Neuronal stem cell (in vitro differentiated cells): Measurements from ENCODE around the gene MACROD2.

Source experiments
- DNase-seq: peaks from one replicate; pipeline ENCODE4 v3.0.0-alpha.2; 2013; ENCODE audit warnings: low spot score
- H2AFZ ChIP-seq: one replicate; pipeline ENCODE4 v1.6.1; 2013; ENCODE audit warnings: mild to moderate bottlenecking, low read length, inconsistent platforms
- H2AK5ac ChIP-seq: 2 replicates; pipeline ENCODE4 v1.6.1; 2013; ENCODE audit warnings: low read depth, mild to moderate bottlenecking, inconsistent platforms, low read length, moderate library complexity, mixed read lengths
- H2BK120ac ChIP-seq: 2 replicates; pipeline ENCODE4 v1.6.1; 2013; ENCODE audit warnings: low read depth, mild to moderate bottlenecking, inconsistent platforms, low read length, moderate library complexity, mixed read lengths
- H2BK12ac ChIP-seq: one replicate; pipeline ENCODE4 v1.6.1; 2013; ENCODE audit warnings: low read length, inconsistent platforms
- H2BK15ac ChIP-seq: 2 replicates; pipeline ENCODE4 v1.6.1; 2013; ENCODE audit warnings: mild to moderate bottlenecking, low read length, inconsistent platforms, mixed read lengths
- H2BK5ac ChIP-seq: one replicate; pipeline ENCODE4 v1.6.1; 2013; ENCODE audit warnings: inconsistent platforms, mild to moderate bottlenecking, low read length, moderate library complexity
- H3K14ac ChIP-seq: one replicate; pipeline ENCODE4 v1.6.1; 2013; ENCODE audit warnings: low read length, inconsistent platforms
- H3K18ac ChIP-seq: 2 replicates; pipeline ENCODE4 v1.6.1; 2013; ENCODE audit warnings: low read length, inconsistent platforms
- H3K23ac ChIP-seq: 2 replicates; pipeline ENCODE4 v1.6.1; 2013; ENCODE audit warnings: low read depth, mild to moderate bottlenecking, mixed read lengths, low read length, inconsistent platforms; ENCODE audit not compliant: poor library complexity
- H3K27ac ChIP-seq: replicated peaks from 3 replicates; pipeline ENCODE4 v1.5.1; 2013; ENCODE audit warnings: low read length, inconsistent platforms
- H3K27me3 ChIP-seq, 3 experiments: 2 replicates each; pipeline ENCODE4 v1.6.1; 2013; ENCODE audit warnings: low read length in 3 of 3, mild to moderate bottlenecking in 2 of 3, inconsistent platforms in 1 of 3, low read depth in 1 of 3, mixed read lengths in 1 of 3, moderate library complexity in 1 of 3; ENCODE audit not compliant: control insufficient read depth in 3 of 3, insufficient read depth in 3 of 3
- H3K36me3 ChIP-seq, 2 donors: replicated peaks in 1 of 2; 2 replicates each; pipeline ENCODE4 v1.6.1; 2013; ENCODE audit warnings: low read length in 2 of 2; ENCODE audit not compliant: control insufficient read depth in 2 of 2, insufficient read depth in 2 of 2
- H3K4ac ChIP-seq: 2 replicates; pipeline ENCODE4 v1.6.1; 2013; ENCODE audit warnings: inconsistent platforms, mild to moderate bottlenecking, low read length, moderate library complexity
- H3K4me1 ChIP-seq, 2 donors: 1 replicate in 1 of 2; 2 replicates in 1 of 2; pipeline ENCODE4 v1.6.1; 2013; ENCODE audit warnings: low read length in 2 of 2, low read depth in 1 of 2; ENCODE audit not compliant: control insufficient read depth in 2 of 2, insufficient read depth in 1 of 2
- H3K4me2 ChIP-seq: one replicate; pipeline ENCODE4 v1.6.1; 2013; ENCODE audit warnings: mild to moderate bottlenecking, low read length, inconsistent platforms; ENCODE audit not compliant: insufficient read depth, poor library complexity, severe bottlenecking
- H3K4me3 ChIP-seq, 2 donors: 2 replicates each; pipeline ENCODE4 v1.5.1; 2013; ENCODE audit warnings: low read length in 2 of 2, mild to moderate bottlenecking in 2 of 2, inconsistent platforms in 1 of 2, moderate library complexity in 1 of 2
- H3K79me1 ChIP-seq: one replicate; pipeline ENCODE4 v1.6.1; 2013; ENCODE audit warnings: low read depth, mild to moderate bottlenecking, inconsistent platforms, low read length, moderate library complexity
- H3K9ac ChIP-seq: one replicate; pipeline ENCODE4 v1.6.1; 2013; ENCODE audit warnings: mild to moderate bottlenecking, low read depth, low read length, inconsistent platforms; ENCODE audit not compliant: poor library complexity
- H3K9me3 ChIP-seq, 2 donors: replicated peaks in 1 of 2; 2 replicates each; pipeline versions ENCODE3 to v1.6.1; 2013; ENCODE audit warnings: low read length in 2 of 2, mild to moderate bottlenecking in 2 of 2, inconsistent platforms in 1 of 2, low read depth in 1 of 2, mixed read lengths in 1 of 2, moderate library complexity in 1 of 2; ENCODE audit not compliant: control insufficient read depth in 2 of 2, insufficient read depth in 1 of 2
- H4K8ac ChIP-seq: one replicate; pipeline ENCODE4 v1.6.1; 2013; ENCODE audit warnings: low read depth, mild to moderate bottlenecking, inconsistent platforms, low read length, moderate library complexity
- H4K91ac ChIP-seq: one replicate; pipeline ENCODE4 v1.6.1; 2013; ENCODE audit warnings: low read length, low read depth, mild to moderate bottlenecking, inconsistent platforms; ENCODE audit not compliant: poor library complexity
- WGBS, 2 donors: extraction: QIAGEN DNeasy Blood & Tissue Kit; methylation state at CpG; one replicate each; pipeline ENCODE4 v1.1.7; 2013; ENCODE audit warnings: missing lambda C conversion rate in 2 of 2, mixed read lengths in 1 of 2; ENCODE audit not compliant: insufficient read length in 2 of 2, insufficient replicate concordance in 1 of 2; ENCODE audit errors: extremely low coverage in 2 of 2; 5-methylcytosine and 5-hydroxymethylcytosine counted together

Gene MACROD2

GRCh38 chr20:14696937-14697336 lies 701.6 kb downstream of the MACROD2 start:
- no CpG with 5 or more reads among the region's 4 CpGs for WGBS, 2 donors
- no peak overlapping the region for H2BK120ac ChIP-seq
- H3K4me3 ChIP-seq = no peak overlapping the region
- no peak overlapping the region for H3K9ac ChIP-seq
- no peak overlapping the region for H3K14ac ChIP-seq
- H3K4ac ChIP-seq = no peak overlapping the region
- H3K4me2 ChIP-seq = no peak overlapping the region
- H3K9me3 ChIP-seq = no peaks in the 10 kb centered on the region
- H4K91ac ChIP-seq = no peak overlapping the region
- H2BK15ac ChIP-seq = no peak overlapping the region
- H3K27ac ChIP-seq = no peak overlapping the region
- H2BK12ac ChIP-seq = no peak overlapping the region
- peaks cover 0 to 15% of the 10 kb centered on the region in 2 donors for H3K4me1 ChIP-seq
- H2AFZ ChIP-seq = peak overlapping the region; percentile 58
- H2AK5ac ChIP-seq = no peak overlapping the region
- H3K23ac ChIP-seq = no peak overlapping the region
- H4K8ac ChIP-seq = no peak overlapping the region
- DNase-seq = no peak
- H3K79me1 ChIP-seq = no peaks in the 10 kb centered on the region
- no peaks in the 10 kb centered on the region for H3K36me3 ChIP-seq
- no peaks in the 10 kb centered on the region for H3K27me3 ChIP-seq
- H3K18ac ChIP-seq = no peak overlapping the region
- no peak overlapping the region for H2BK5ac ChIP-seq

DNA sequence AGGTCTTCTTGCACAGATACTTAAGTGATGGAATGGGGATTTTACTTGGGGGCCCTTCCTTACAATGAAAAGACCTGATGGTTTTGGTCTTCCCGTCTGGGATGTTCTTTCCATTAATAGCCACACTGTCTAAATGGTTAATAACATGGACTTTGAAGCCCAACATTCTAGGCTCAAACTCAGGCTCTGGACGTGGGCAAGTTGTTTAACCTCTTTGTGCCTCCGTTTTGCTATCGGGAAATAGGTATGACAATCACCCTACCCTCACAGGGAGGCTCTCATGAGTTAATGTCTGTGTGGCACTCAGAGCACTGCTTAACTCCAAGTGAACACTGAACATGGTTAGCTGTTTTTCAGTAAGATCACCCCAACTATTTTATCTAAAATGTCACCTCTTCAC lies 702.8 kb downstream of the MACROD2 start:
- H3K27ac ChIP-seq = no peak overlapping the region
- H3K27me3 ChIP-seq = no peaks in the 10 kb centered on the region
- peaks cover 0 to 15% of the 10 kb centered on the region in 2 donors for H3K4me1 ChIP-seq
- no peaks in the 10 kb centered on the region for H3K36me3 ChIP-seq
- no peak overlapping the region for H3K4me2 ChIP-seq
- no peak for DNase-seq
- H3K79me1 ChIP-seq = no peaks in the 10 kb centered on the region
- no peak overlapping the region for H3K14ac ChIP-seq
- H2AFZ ChIP-seq = no peak overlapping the region
- no peak overlapping the region for H2BK15ac ChIP-seq
- H3K9me3 ChIP-seq = no peaks in the 10 kb centered on the region
- no peak overlapping the region for H2BK12ac ChIP-seq
- H3K4me3 ChIP-seq = no peak overlapping the region
- H3K23ac ChIP-seq = no peak overlapping the region
- H3K9ac ChIP-seq = no peak overlapping the region
- no peak overlapping the region for H4K8ac ChIP-seq
- no peak overlapping the region for H2AK5ac ChIP-seq
- no peak overlapping the region for H2BK120ac ChIP-seq
- no peak overlapping the region for H3K18ac ChIP-seq
- no peak overlapping the region for H4K91ac ChIP-seq
- no peak overlapping the region for H3K4ac ChIP-seq
- no peak overlapping the region for H2BK5ac ChIP-seq
- no CpG with 5 or more reads among the region's 4 CpGs for WGBS, 2 donors

DNA sequence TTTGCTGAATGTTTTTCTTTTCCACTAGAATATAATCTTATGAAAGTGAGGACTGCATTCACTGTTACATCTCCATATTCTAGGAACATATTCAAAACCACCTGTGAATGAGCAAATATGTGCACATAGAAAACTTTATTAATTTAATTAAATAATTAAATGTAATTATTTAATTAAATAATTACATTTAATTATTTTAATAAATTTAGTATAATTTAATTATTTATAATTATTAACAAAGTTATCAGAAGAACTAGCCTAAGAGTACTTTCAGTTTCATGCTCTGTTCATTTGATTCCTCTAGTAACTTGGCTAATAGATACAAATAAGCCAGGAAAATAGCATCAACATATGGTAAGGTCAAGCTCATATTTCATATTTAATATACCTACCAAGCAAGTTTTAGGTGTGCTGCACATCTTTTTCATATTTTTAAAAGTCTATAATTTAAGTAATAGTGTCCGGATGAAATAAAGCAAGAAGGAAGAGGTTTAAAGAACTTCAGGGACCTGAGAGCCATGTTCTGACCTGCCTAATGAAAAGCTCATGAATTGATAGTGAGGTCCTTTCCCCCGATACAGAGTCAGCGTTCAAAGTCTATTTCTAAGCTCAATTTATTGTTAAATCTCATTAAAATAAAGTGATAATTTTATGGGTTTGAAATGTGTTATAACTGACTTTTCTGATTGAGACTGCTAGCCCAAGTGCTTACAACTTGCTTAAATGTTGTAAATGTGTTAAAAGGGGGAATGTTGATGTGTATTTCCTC lies 703.5 kb downstream of the MACROD2 start:
- no peak overlapping the region for H3K14ac ChIP-seq
- no peak overlapping the region for H2BK12ac ChIP-seq

DNA sequence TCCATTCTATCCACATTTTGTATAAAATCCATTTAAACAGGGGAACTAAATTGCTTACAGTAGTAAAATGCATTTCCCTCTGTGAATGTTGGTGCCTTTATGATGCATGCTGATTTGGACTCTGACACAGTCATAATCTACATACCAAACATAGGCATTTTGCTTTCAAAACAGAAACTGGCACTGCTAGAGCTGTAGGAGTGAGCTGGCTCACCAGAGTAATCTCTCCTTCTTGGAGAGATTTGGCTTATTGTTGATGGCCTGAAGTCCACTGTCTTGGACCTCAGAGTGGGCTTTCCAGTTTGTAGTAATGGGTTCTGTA lies 705.3 kb downstream of the MACROD2 start:
- Histone ChIP-seq H2AFZ (peak overlapping the region; percentile 48), H3K9ac (no peak overlapping the region), H2BK5ac (no peak overlapping the region), H2BK12ac (no peak overlapping the region), H3K4ac (no peak overlapping the region), H3K23ac (no peak overlapping the region), H4K91ac (no peak overlapping the region), H2AK5ac (no peak overlapping the region), H3K18ac (no peak overlapping the region), H3K27ac (no peak overlapping the region), H3K4me1 (peaks cover 0 to 15% of the 10 kb centered on the region in 2 donors), H3K36me3 (no peaks in the 10 kb centered on the region), H3K9me3 (no peaks in the 10 kb centered on the region), H3K4me2 (no peak overlapping the region), H3K27me3 (no peaks in the 10 kb centered on the region), H4K8ac (no peak overlapping the region), H2BK15ac (no peak overlapping the region), H3K14ac (no peak overlapping the region), H2BK120ac (no peak overlapping the region), H3K4me3 (no peak overlapping the region), H3K79me1 (no peaks in the 10 kb centered on the region)
- DNase-seq = no peak

More for the DNA sequence above, 703.5 kb downstream of the MACROD2 start:
- H2BK120ac ChIP-seq = no peak overlapping the region
- no peaks in the 10 kb centered on the region for H3K27me3 ChIP-seq
- no peak overlapping the region for H3K27ac ChIP-seq
- no peak overlapping the region for H4K91ac ChIP-seq
- no peak overlapping the region for H3K4me3 ChIP-seq
- no peak overlapping the region for H3K4me2 ChIP-seq
- no peaks in the 10 kb centered on the region for H3K9me3 ChIP-seq
- no peak overlapping the region for H3K23ac ChIP-seq
- H3K4me1 ChIP-seq = peaks cover 0 to 15% of the 10 kb centered on the region in 2 donors
- H2AFZ ChIP-seq = peak overlapping the region; percentile 36
- H3K9ac ChIP-seq = no peak overlapping the region
- no peak overlapping the region for H2BK5ac ChIP-seq
- H3K4ac ChIP-seq = no peak overlapping the region
- no peak for DNase-seq
- no peak overlapping the region for H3K18ac ChIP-seq
- no peak overlapping the region for H4K8ac ChIP-seq
- no peaks in the 10 kb centered on the region for H3K79me1 ChIP-seq
- H2BK15ac ChIP-seq = no peak overlapping the region
- no peak overlapping the region for H2AK5ac ChIP-seq
- no peaks in the 10 kb centered on the region for H3K36me3 ChIP-seq
- no CpG with 5 or more reads among the region's 3 CpGs for WGBS, 2 donors
